Measurements from ENCODE around the gene LGR4.
"Not testable (repeated sequence)": the region's sequence is repeated elsewhere in the genome, so short reads cannot be mapped to it uniquely, and the experiment has no call there.

Gene LGR4

DNA sequence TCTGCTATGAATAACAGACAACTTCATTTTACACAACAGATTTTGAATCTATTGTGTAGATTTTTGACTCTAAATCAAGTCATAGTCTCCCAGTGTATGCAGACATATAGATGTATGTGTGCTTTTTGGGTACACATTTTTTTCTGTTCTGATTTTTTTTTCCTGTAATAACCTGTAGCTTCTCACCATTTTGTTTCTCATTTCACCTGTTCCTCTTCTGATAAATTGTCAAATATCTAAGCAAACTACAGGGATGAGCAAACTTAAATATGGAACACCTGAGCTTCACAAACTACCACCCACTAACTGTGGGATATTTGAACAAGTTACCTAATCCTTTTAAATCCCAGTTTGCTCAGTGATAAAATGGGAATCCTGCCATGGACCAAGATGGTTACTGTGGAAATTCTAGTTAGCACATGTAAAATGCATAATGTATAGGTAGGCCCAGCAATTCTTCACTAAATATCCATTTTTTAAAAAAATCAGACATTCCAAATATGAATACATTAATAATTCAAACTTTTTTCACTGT lies 15.7 kb downstream of the LGR4 start:
- no peak for TF ChIP-seq ZFX (IDR thresholded peaks at IDR 0.05; ENCODE audit: borderline replicate concordance)
- TF ChIP-seq, protein P1, sequence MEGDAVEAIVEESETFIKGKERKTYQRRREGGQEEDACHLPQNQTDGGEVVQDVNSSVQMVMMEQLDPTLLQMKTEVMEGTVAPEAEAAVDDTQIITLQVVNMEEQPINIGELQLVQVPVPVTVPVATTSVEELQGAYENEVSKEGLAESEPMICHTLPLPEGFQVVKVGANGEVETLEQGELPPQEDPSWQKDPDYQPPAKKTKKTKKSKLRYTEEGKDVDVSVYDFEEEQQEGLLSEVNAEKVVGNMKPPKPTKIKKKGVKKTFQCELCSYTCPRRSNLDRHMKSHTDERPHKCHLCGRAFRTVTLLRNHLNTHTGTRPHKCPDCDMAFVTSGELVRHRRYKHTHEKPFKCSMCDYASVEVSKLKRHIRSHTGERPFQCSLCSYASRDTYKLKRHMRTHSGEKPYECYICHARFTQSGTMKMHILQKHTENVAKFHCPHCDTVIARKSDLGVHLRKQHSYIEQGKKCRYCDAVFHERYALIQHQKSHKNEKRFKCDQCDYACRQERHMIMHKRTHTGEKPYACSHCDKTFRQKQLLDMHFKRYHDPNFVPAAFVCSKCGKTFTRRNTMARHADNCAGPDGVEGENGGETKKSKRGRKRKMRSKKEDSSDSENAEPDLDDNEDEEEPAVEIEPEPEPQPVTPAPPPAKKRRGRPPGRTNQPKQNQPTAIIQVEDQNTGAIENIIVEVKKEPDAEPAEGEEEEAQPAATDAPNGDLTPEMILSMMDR (IDR thresholded peaks at IDR 0.05): no peak
- H3K27ac ChIP-seq: peak overlapping the region; percentile 67

DNA sequence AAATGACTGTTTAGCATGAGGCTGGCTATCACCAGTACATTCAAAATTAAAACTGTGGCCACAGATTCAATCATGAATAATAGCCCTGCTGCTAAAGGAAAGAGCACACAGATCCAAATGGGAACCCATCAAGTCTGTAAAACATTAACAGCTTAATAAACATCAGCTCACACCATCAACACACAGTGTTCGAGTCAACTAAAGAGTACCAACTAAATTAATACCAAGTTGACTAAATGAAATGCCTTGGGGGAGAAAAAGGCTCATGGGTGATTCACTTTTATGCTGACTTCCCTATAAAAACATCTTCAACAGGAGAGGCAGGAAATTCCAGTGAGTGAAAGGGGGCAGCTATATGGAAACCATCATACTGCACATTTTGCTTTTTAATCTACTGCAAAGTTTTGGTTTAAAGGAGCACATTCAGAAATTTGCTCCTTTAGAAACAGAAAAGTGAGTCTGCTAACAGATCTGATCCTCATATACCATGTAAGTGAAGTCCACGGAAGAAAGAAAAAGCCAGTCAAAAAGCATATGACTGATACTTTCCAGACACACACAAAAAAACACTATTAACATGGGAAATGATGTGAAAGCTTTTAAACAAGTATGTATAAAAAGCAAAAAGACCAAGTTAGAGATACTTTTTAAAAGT lies 16.3 kb downstream of the LGR4 start:
- peak overlapping the region; percentile 67 for H3K27ac ChIP-seq
- TF ChIP-seq ZFX (IDR thresholded peaks at IDR 0.05; ENCODE audit: borderline replicate concordance): no peak
- TF ChIP-seq, protein P1 (IDR thresholded peaks at IDR 0.05): no peak

DNA sequence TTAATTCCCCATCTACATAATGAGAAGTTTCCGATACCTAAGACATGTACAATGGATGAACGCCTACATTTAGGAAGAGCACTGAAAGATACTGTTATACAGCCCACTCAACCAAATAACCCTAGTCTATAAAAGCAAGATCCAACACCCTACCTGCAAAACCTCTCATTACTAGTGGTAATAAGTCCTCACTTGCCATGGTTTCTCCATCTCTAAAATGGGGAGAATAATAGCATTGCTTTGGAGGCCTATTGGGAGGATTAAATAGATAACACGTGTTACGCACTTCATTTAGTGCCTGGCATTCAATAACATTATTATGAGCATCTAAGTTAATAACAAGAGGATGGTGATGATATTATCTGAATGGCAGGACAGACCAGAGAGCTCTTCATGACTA lies 16.9 kb downstream of the LGR4 start:
- peak overlapping the region; percentile 67 for H3K27ac ChIP-seq
- TF ChIP-seq, protein P1 (IDR thresholded peaks at IDR 0.05): no peak
- no peak for TF ChIP-seq ZFX (IDR thresholded peaks at IDR 0.05; ENCODE audit: borderline replicate concordance)

DNA sequence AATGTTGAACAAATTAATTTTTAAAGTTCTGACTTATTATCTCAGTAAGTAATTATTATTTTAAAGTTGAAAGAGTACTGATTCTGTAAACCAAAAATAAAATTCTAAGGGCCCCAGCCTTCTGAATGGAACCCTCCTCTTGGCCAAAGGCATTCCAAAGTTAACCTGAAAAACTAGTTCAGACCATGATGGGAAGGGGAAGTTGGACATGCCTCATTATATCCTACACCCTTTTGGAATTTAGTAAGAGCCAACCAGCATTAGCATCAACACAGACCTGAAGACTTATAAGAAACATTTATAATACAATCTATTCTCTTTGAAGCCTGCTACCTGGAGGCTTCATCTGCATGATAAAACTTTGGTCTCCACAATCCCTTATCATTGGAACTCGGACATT lies 18.9 kb downstream of the LGR4 start:
- H3K27ac ChIP-seq: no peak overlapping the region
- TF ChIP-seq, protein P1 (IDR thresholded peaks at IDR 0.05): no peak
- no peak for TF ChIP-seq ZFX (IDR thresholded peaks at IDR 0.05; ENCODE audit: borderline replicate concordance)

DNA sequence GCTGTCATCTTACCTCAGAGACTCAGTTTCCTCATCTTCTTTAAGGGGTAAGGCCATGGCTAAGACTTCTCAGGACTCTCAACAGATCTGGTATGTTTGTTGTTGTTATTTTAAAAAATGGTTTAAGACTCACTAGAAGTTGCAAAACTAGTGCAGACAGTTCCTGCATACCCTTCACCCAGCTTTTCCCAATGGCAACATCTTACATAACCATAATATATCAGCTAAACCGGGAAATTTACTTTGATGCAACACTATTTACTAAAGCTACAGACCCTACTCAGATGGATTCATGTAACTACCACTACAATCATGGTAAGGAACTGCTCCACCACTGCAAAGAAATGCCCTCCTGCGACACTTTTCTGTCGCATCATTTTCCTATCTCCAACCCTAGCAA lies 20.4 kb downstream of the LGR4 start:
- H3K27ac ChIP-seq: no peak overlapping the region
- TF ChIP-seq, protein P1 (IDR thresholded peaks at IDR 0.05): no peak
- no peak for TF ChIP-seq ZFX (IDR thresholded peaks at IDR 0.05; ENCODE audit: borderline replicate concordance)

DNA sequence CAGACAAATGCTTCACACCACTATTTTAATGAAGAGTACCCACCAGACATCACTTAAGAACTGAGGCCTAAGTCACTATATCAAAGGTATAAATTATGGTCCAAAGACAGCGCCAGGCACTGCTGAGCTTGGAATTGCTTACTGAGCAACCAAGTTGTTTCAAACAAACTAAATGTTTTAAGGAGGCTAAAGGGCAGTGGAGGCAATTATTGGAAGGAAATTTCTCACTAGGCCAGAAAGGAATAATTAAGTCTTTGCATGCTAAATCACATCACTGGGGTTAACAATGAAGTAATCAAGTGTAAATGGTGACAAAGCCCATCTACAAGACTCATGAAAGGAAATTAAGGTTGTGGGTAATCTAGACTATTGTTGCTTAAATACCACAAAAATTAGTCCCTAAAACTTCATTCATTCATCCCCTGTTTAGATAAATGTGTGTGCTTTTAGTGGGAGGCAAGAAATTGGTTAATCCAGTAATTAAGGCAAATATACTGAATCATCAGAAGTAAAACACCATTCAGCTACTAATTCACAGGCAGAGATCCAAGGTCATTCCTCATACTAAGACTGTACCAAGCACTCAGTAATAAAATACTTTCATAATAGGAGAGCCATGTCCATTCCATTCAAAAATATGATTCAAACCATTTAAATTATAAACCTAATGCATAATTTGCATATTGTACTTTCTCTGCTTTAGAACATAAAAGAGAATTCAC lies 21.2 kb downstream of the LGR4 start:
- H3K27ac ChIP-seq: no peak overlapping the region
- TF ChIP-seq, protein P1 (IDR thresholded peaks at IDR 0.05): no peak
- TF ChIP-seq ZFX (IDR thresholded peaks at IDR 0.05; ENCODE audit: borderline replicate concordance): no peak

DNA sequence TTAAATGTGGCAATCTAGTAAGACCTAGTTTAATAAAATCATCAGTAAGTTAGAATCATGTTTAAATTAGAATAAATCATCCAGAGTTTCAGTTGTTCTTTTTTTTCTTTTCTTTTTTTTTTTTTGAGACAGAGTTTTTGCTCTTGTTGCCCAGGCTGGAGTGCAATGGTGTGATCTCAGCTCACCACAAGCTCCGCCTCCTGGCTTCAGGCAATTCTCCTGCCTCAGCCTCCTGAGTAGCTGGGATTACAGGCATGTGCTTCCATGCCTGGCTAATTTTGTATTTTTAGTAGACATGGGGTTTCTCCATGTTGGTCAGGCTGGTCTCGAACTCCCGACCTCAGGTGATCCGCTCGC lies 24.4 kb downstream of the LGR4 start:
- not testable (repeated sequence) for H3K27ac ChIP-seq

Measured in 22Rv1 (cell line).